NCI-H524 (cell line): Measurements from ENCODE around the gene CCDC110.
A peak's percentile ranks its signal among the peaks of the same experiment; 100 is the strongest.
"Not testable (repeated sequence)": the region's sequence is repeated elsewhere in the genome, so short reads cannot be mapped to it uniquely, and the experiment has no call there.

Source experiments
- DNase-seq, 2 experiments: peaks; one replicate each; lab custom pipeline; 2025; lab: John Stamatoyannopoulos, UW

Gene CCDC110

GRCh38 chr4:185471235-185472102 lies at the start of gene CCDC110:
Gene CCDC110, minus strand, starts transcription at chr4:185471733. Its CDS starts 50 bp downstream, at chr4:185471683.
- DNase-seq, result peak; percentile 40 to 65

GRCh38 chr4:185520119-185520518 lies 48.6 kb upstream of the CCDC110 start:
- DNase-seq, result no peak

GRCh38 chr4:185518494-185518893 lies 47.0 kb upstream of the CCDC110 start:
- DNase-seq, result no peak

GRCh38 chr4:185518069-185518468 lies 46.5 kb upstream of the CCDC110 start:
- DNase-seq, result no peak

GRCh38 chr4:185515248-185515647 lies 43.7 kb upstream of the CCDC110 start:
- no peak for DNase-seq

- DNase-seq, result no peak
Observed at GRCh38 chr4:185514182-185514697, 42.7 kb upstream of the CCDC110 start.

- no peak for DNase-seq
Observed at GRCh38 chr4:185513489-185514181, 42.1 kb upstream of the CCDC110 start.

GRCh38 chr4:185512516-185512915 lies 41.0 kb upstream of the CCDC110 start:
- DNase-seq, result no peak

GRCh38 chr4:185511243-185511642 lies 39.7 kb upstream of the CCDC110 start:
- DNase-seq, result not testable (repeated sequence)

- no peak for DNase-seq
Observed at GRCh38 chr4:185510806-185511205, 39.3 kb upstream of the CCDC110 start.

- no peak for DNase-seq
Observed at GRCh38 chr4:185508181-185508580, 36.6 kb upstream of the CCDC110 start.

- no peak for DNase-seq
Observed at GRCh38 chr4:185506422-185506821, 34.9 kb upstream of the CCDC110 start.

- DNase-seq, result peak in 1 of 2 experiments; percentile 12
Observed at GRCh38 chr4:185504098-185505047, 32.8 kb upstream of the CCDC110 start.

- DNase-seq, result no peak
Observed at GRCh38 chr4:185502386-185502785, 30.9 kb upstream of the CCDC110 start.

GRCh38 chr4:185500576-185500975 lies 29.0 kb upstream of the CCDC110 start:
- DNase-seq, result no peak

GRCh38 chr4:185500035-185500434 lies 28.5 kb upstream of the CCDC110 start:
- no peak for DNase-seq

- DNase-seq, result no peak
Observed at GRCh38 chr4:185488650-185489049, 17.1 kb upstream of the CCDC110 start.

- no peak for DNase-seq
Observed at GRCh38 chr4:185481401-185481800, 9.9 kb upstream of the CCDC110 start.

- DNase-seq, result no peak
Observed at GRCh38 chr4:185480016-185480732, 8.6 kb upstream of the CCDC110 start.

GRCh38 chr4:185479507-185479971 lies 8.0 kb upstream of the CCDC110 start:
- DNase-seq, result no peak

GRCh38 chr4:185473247-185473646 lies 1.7 kb upstream of the CCDC110 start:
- DNase-seq, result no peak
